GF-D8 (cell line): ENCODE data around the gene OR5AR1.
A peak's percentile ranks its signal among the peaks of the same experiment; 100 is the strongest.
"Not testable (repeated sequence)": the region's sequence is repeated elsewhere in the genome, so short reads cannot be mapped to it uniquely, and the experiment has no call there.

ENCODE experiments used
- DNase-seq: peaks from one replicate; lab custom pipeline; 2025; lab: John Stamatoyannopoulos, UW

Gene OR5AR1

GRCh38 chr11:56663386-56663785 lies at the start of gene OR5AR1:
OR5AR1 (plus strand) TSS chr11:56663686; CDS start chr11:56663686, 0 bp downstream.
- no peak for DNase-seq

- peak; percentile 15 for DNase-seq
Measured at GRCh38 chr11:56624661-56625110, 38.8 kb upstream of the OR5AR1 start.

- no peak for DNase-seq
Measured at GRCh38 chr11:56625946-56626345, 37.5 kb upstream of the OR5AR1 start.

GRCh38 chr11:56632329-56632728 lies 31.2 kb upstream of the OR5AR1 start:
- no peak for DNase-seq

- no peak for DNase-seq
Measured at GRCh38 chr11:56636861-56637260, 26.6 kb upstream of the OR5AR1 start.

GRCh38 chr11:56637500-56637899 lies 26.0 kb upstream of the OR5AR1 start:
- no peak for DNase-seq

- DNase-seq: no peak
Measured at GRCh38 chr11:56642339-56642738, 21.1 kb upstream of the OR5AR1 start, which contains the start of gene OR5AP2. OR5AP2 (minus strand) TSS chr11:56642439; CDS start chr11:56642439, 0 bp downstream.

- DNase-seq: no peak
Measured at GRCh38 chr11:56659755-56660154, 3.7 kb upstream of the OR5AR1 start.

- DNase-seq: no peak
Measured at GRCh38 chr11:56670984-56671383, 7.5 kb downstream of the OR5AR1 start.

- DNase-seq: no peak
Measured at GRCh38 chr11:56688554-56689100, 25.1 kb downstream of the OR5AR1 start.

GRCh38 chr11:56691179-56691578 lies 27.7 kb downstream of the OR5AR1 start:
- DNase-seq: not testable (repeated sequence)

- no peak for DNase-seq
Measured at GRCh38 chr11:56693428-56693827, 29.9 kb downstream of the OR5AR1 start.

GRCh38 chr11:56698795-56699194 lies 35.3 kb downstream of the OR5AR1 start, which contains the start of gene OR9G1:
OR9G1 (plus strand) TSS chr11:56699095; CDS start chr11:56700388, 1,293 bp downstream.
- DNase-seq: no peak

- no peak for DNase-seq
Measured at GRCh38 chr11:56700242-56700913, 36.9 kb downstream of the OR5AR1 start.

- no peak for DNase-seq
Measured at GRCh38 chr11:56700914-56701485, 37.5 kb downstream of the OR5AR1 start.

GRCh38 chr11:56705784-56706396 lies 42.4 kb downstream of the OR5AR1 start:
- no peak for DNase-seq

- DNase-seq: no peak
Measured at GRCh38 chr11:56706486-56706885, 43.0 kb downstream of the OR5AR1 start.

GRCh38 chr11:56714206-56714605 lies 50.7 kb downstream of the OR5AR1 start:
- no peak for DNase-seq
